Measurements from ENCODE around the gene GRIK3.

Gene GRIK3

DNA sequence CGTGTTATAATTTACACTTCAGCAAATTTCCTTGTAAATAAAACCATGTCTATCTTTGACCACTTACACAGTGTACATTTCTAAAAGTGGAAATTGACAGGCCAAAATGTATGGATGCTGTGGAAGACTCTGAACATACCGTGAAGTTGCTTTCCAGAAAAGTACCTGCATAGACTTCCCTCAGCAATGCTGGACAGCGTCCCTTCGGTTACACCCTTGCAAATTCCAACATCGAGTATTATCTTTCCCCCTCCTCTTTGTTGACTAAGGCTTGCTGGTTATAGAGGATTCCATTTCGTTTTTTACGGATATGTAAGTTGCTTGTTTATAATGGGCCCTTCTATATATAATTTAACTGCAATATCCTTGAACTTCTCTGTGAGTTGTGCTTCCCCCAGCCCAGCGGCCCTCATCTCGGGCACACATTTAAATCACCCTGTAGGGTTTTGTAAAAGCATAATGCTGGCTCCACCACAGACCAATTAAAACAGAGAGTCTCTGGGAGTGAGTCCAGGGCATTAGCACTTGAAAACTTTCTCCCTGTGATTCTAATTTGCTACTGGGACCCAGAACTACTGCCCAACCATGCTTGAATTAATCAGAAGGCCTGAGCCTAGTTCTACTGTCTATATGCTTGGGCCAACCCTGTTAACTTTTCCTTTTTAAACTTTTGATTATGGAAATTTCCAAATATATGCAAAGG lies 230.3 kb downstream of the GRIK3 start:
- no peak overlapping the region for H3K4me3 ChIP-seq (ENCODE audit: low read depth, low read length)
- TF ChIP-seq CTCF (IDR thresholded peaks at IDR 0.05; ENCODE audit: insufficient read depth, low read depth, low read length, missing control alignments), result no peak
- no peak for DNase-seq (ENCODE audit: low read depth)

DNA sequence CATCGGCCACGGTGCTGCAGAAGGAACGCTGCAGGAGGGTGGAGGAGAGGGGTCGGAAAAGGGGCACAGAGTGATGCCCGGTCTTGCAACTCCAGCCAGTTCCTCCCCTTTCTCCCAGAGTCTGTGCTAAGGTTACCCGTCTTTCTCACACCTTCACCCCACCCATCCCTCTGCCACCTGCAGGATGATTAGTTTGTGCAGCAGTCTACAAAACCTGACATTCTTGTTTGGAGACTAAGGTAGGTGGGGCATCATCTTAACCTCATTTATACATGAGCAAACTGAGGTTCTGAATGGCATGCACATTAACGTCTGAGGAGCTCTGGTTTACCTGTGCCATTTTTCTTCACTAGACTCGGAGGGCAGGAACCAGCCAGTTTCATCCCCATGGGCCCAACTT lies 232.3 kb downstream of the GRIK3 start:
- H3K4me3 ChIP-seq (ENCODE audit: low read depth, low read length), result no peak overlapping the region
- no peak for TF ChIP-seq CTCF (IDR thresholded peaks at IDR 0.05; ENCODE audit: insufficient read depth, low read depth, low read length, missing control alignments)
- no peak for DNase-seq (ENCODE audit: low read depth)

DNA sequence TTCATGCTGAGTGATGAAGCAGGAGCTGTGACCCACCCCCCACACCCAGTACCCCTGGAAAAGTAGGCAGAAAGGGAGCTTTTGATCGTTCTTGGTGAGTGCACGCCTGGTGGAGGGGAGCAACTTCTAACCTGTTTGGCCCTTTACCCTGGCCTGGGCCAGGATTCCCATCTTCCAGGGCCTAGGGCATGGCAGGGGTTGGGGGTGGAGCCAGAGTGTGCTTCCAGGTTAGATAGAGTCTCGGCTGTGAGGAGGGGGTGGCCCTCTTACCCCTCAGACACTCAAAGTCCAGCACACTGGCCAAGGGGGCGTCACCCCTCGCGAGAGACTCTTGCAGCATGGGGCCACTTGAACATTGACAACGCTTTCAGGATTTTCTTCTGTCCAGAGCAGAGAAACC lies 236.6 kb downstream of the GRIK3 start:
- no peak overlapping the region for H3K4me3 ChIP-seq (ENCODE audit: low read depth, low read length)
- DNase-seq (ENCODE audit: low read depth), result no peak
- TF ChIP-seq CTCF (IDR thresholded peaks at IDR 0.05; ENCODE audit: insufficient read depth, low read depth, low read length, missing control alignments), result no peak

DNA sequence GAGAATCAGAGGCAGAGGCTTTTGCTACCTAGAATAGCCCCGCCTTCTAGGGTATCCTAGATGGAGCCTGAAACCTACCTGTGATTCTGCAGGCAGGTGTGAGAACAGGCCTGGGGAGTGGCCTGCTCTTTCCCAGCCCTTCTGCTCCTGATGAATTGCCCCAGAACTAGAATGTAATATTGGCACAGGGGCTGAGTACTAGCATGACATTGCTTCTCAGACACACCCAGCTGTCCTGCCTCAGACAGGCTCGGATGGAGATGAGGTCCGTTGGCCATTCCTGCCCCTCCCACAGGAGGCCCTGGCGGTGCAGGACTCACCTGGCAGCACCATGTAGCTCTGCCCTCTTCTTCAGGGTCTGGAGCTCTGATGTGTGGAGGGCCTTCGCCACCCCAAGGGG lies 237.6 kb downstream of the GRIK3 start:
- no peak for DNase-seq (ENCODE audit: low read depth)
- TF ChIP-seq CTCF (IDR thresholded peaks at IDR 0.05; ENCODE audit: insufficient read depth, low read depth, low read length, missing control alignments), result no peak
- H3K4me3 ChIP-seq (ENCODE audit: low read depth, low read length), result no peak overlapping the region

GRCh38 chr1:36796106-36796590 lies 238.2 kb downstream of the GRIK3 start:
- DNase-seq (ENCODE audit: low read depth), result no peak
- H3K4me3 ChIP-seq (ENCODE audit: low read depth, low read length), result no peak overlapping the region
- TF ChIP-seq CTCF (IDR thresholded peaks at IDR 0.05; ENCODE audit: insufficient read depth, low read depth, low read length, missing control alignments), result no peak

- H3K4me3 ChIP-seq (ENCODE audit: low read depth, low read length), result no peak overlapping the region
- DNase-seq (ENCODE audit: low read depth), result no peak
- TF ChIP-seq CTCF (IDR thresholded peaks at IDR 0.05; ENCODE audit: insufficient read depth, low read depth, low read length, missing control alignments), result no peak
Observed at GRCh38 chr1:36794460-36794859, 239.9 kb downstream of the GRIK3 start.

DNA sequence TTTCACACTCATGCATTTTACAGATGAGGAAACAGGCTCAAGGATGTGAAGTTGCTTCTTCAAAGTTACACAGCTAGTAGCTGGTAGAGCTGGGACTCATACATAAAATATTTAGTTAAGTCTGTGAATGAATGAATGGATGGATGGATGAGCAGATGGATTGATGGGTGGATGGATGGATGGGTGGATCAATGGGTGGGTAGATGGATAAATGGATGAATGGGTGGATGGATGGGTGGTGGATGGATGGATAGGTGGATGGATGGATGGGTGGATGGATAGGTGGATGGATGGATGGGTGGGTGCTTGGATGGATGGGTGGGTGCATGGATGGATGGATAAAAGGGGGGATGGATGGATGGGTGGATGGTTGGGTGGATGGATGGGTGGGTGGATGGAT lies 240.9 kb downstream of the GRIK3 start:
- TF ChIP-seq CTCF (IDR thresholded peaks at IDR 0.05; ENCODE audit: insufficient read depth, low read depth, low read length, missing control alignments), result no peak
- no peak overlapping the region for H3K4me3 ChIP-seq (ENCODE audit: low read depth, low read length)
- DNase-seq (ENCODE audit: low read depth), result no peak
